ENCODE measurements around the gene TAS1R1.
"Not testable (repeated sequence)": the region's sequence is repeated elsewhere in the genome, so short reads cannot be mapped to it uniquely, and the experiment has no call there.

TAS1R1 gene

GRCh38 chr1:6523566-6523965 is 31.5 kb upstream of the TAS1R1 start:
- FAIRE-seq = no peak

- FAIRE-seq = no peak
These were observed 28.8 kb upstream of the TAS1R1 start for GRCh38 chr1:6526316-6526715.

- no peak for FAIRE-seq
These were observed 26.6 kb upstream of the TAS1R1 start for GRCh38 chr1:6528492-6528891.

GRCh38 chr1:6530504-6531160 is 24.5 kb upstream of the TAS1R1 start:
- FAIRE-seq = no peak

- FAIRE-seq = no peak
These were observed 23.1 kb upstream of the TAS1R1 start for GRCh38 chr1:6531996-6532395.

- FAIRE-seq = no peak
These were observed 20.8 kb upstream of the TAS1R1 start for GRCh38 chr1:6534248-6534822.

GRCh38 chr1:6535214-6535613 is 19.9 kb upstream of the TAS1R1 start:
- FAIRE-seq = no peak

GRCh38 chr1:6536291-6536690 is 18.8 kb upstream of the TAS1R1 start:
- FAIRE-seq = no peak

- FAIRE-seq = no peak
These were observed 16.2 kb upstream of the TAS1R1 start for GRCh38 chr1:6538956-6539355.

GRCh38 chr1:6544831-6545230 is 10.3 kb upstream of the TAS1R1 start:
- no peak for FAIRE-seq

GRCh38 chr1:6545276-6546112 is 9.6 kb upstream of the TAS1R1 start:
- no peak for FAIRE-seq

- no peak for FAIRE-seq
These were observed 8.8 kb upstream of the TAS1R1 start for GRCh38 chr1:6546326-6546725.

GRCh38 chr1:6547301-6547700 is 7.8 kb upstream of the TAS1R1 start:
- no peak for FAIRE-seq

GRCh38 chr1:6554031-6554906 is 838 bp upstream of the TAS1R1 start, which contains the start of gene NOL9:
Gene NOL9 (minus strand): TSS chr1:6554513. CDS start chr1:6554502, 11 bp downstream.
- no peak for FAIRE-seq

GRCh38 chr1:6557597-6557996 is 2.5 kb downstream of the TAS1R1 start:
- no peak for FAIRE-seq

- FAIRE-seq = not testable (repeated sequence)
These were observed 4.1 kb downstream of the TAS1R1 start for GRCh38 chr1:6559161-6559560.

- no peak for FAIRE-seq
These were observed 5.2 kb downstream of the TAS1R1 start for GRCh38 chr1:6560267-6560666.

GRCh38 chr1:6569033-6569432 is 13.9 kb downstream of the TAS1R1 start:
- no peak for FAIRE-seq

GRCh38 chr1:6570100-6570499 is 15.0 kb downstream of the TAS1R1 start:
- FAIRE-seq = no peak

- no peak for FAIRE-seq
These were observed 15.9 kb downstream of the TAS1R1 start for GRCh38 chr1:6570987-6571386.

GRCh38 chr1:6572653-6573383 is 17.7 kb downstream of the TAS1R1 start:
- no peak for FAIRE-seq

GRCh38 chr1:6574025-6574620 is 19.0 kb downstream of the TAS1R1 start:
- FAIRE-seq = no peak

All from colon (tissue), 2 donors.